Prostate gland (tissue), 2 donors: ENCODE measurements around the gene ACTR1A.

Experiments
- CTCF ChIP-seq, 4 experiments: fragments of 200-600 bp in 2 of 4; fragments of 450-650 bp in 2 of 4; sonication (generic) in 2 of 4; IDR thresholded peaks; 1 replicate in 3 of 4; 2 replicates in 1 of 4; pipeline ENCODE4 v1.5.1; 2016 to 2019; ENCODE audit warnings: antibody characterized with exemption in 4 of 4, mild to moderate bottlenecking in 2 of 4, moderate library complexity in 2 of 4
- POLR2AphosphoS5 ChIP-seq: sonication (generic); formaldehyde crosslinking; IDR thresholded peaks from one replicate; pipeline ENCODE4 v1.6.1; 2017; ENCODE audit warnings: antibody characterized with exemption

GRCh38 chr10:102501201-102502028 lies 1.1 kb downstream of the ACTR1A start:
- TF ChIP-seq POLR2AphosphoS5, result no peak
- TF ChIP-seq CTCF (IDR thresholded peaks at IDR 0.05), result no peak
